HG02571 (cell line): ENCODE results near the gene KRT35.

Source experiments
- ATAC-seq: cut with Tn5 transposase; IDR thresholded peaks from one replicate; pipeline ENCODE4 v1.9.1; 2021; ENCODE audit warnings: mild to moderate bottlenecking, moderate library complexity; ENCODE audit not compliant: unreplicated experiment

The KRT35 gene

DNA sequence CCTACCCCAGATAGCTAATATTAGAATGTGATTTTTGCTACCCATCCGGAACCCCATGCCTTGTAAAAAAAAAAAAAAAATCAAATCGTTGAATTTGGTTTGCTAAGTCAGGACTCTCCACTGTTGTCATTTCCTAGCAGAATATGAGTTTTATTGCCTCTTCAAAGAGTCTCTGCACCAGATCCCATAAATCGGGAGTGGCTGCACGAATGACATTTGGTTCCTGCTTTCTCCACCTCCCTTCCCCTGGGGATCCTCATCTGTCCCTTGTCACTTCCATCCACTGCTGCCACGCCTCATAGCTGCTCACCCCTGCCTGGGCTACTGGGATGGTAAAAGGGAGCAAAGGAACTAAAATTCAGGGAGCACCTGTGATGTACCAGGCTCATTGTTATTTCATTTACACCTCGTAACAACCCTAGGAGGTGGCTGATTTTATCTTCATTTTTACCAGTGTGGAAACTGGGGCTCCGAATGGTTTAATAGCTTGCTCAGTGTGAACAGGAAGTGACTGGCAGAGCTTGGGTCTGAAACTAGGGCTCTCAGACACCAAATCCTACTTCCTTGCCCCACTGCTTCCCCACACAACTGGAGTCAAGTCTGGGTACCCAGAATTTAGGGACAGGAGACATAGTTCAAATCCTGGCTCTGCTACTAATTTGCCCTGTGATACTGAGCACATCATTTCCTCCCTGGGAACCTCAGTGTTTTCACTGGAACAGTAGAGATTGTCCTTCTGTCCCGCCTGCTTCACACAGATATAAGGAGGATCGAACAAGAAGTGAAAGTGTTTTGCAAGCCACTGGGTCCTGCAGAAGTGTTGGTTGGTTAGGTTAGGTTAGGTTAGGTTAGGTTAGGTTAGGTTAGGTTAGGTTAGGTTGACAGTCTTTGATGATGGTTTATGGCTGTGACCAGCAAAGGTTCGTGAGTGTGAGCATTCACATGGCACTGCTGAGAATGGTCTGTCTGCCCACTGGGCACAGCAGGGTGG, 9.3 kb upstream of the KRT35 start:
- no peak for ATAC-seq

- ATAC-seq, result no peak
These were observed 8.6 kb upstream of the KRT35 start, which contains the start of gene KRT36 for GRCh38 chr17:41489531-41489930. TSS of gene KRT36 (minus strand) at chr17:41489910. CDS start at chr17:41489864, 46 bp downstream.

DNA sequence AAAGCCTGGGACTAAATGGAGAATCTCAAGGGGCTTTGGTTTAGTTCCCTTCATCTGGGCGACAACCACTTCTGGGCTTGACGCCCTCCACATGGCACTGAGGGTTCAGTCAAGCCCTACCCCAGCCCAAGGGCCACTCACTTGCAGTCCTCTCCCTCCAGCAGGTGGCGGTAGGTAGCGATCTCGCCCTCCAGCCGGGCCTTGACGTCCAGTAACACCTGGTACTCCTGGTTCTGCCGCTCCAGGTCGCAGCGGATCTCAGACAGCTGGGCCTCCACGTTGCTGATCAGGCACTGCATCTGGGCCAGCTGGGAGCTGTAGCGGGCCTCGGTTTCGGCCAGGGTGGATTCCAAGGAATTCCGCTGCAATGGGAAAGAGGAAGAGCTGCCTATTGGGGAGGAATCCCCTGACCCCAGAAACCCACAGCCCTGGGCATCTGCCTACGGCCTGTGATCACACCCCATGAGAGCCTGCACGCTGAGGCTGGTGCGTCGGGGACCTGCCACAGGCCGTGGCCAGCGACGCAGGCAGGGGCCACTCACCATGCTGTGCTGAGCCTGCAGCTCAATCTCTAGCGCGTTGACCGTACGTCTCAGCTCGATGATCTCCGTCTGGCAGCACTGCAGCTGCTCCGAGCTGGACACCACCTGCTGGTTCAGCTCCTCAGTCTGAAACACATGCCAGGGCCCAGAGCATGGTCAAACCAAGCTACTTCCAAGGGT, 6.0 kb upstream of the KRT35 start:
- ATAC-seq, result no peak

- ATAC-seq, result no peak
These were observed 5.4 kb upstream of the KRT35 start for GRCh38 chr17:41486316-41486715.

DNA sequence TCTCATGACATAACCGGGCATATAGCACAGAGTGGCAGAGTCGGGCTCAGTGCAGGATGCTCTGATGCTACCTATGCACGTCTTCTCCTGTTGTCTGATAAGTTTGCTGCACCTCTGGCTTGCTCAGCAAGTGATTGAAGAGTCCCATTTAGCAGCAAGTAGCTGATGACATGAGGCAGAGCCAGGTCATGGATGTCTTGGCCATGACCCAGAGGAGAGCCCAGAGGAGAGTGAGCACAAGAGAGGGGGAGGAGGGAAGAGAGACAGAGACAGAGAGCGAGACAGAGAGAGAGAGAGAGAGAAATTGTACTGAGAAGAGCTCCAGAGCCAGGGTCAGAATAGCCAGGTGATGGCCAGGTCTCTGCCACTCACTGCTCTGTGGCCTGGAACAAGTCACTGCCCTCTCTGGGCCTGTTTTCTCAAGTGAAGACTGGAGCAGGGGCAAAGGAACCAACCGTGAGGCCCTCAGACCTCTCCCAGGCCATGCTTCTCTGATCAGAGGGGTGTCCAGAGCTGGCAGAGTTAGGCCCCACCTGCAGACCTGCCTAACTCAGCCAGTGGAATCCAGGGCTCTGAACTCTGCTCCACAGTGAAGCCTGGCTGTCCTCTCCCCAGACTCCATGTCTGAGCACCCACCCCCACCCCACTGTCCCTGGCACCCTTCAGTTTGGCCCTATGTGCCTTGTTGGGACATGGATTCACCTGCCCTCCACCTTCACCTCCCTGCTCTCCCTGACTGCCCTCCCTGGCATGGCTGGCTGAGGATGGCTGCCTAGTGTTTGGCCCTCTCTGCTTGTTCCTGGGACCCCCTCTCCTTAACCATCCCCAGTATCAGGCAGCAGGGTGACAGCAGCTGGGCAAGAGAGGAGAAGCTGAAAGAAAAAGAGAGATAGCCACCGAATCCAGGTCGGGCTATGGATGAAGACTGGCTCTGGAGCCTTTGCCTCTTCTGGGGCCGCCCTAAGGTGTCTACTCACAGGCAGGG, 4.3 kb upstream of the KRT35 start:
- ATAC-seq, result no peak

GRCh38 chr17:41483991-41484826, 3.3 kb upstream of the KRT35 start:
- ATAC-seq, result no peak

- ATAC-seq, result no peak
These were observed 2.6 kb upstream of the KRT35 start for GRCh38 chr17:41483531-41483930.

- ATAC-seq, result no peak
These were observed 370 bp downstream of the KRT35 start for GRCh38 chr17:41480581-41480980.

DNA sequence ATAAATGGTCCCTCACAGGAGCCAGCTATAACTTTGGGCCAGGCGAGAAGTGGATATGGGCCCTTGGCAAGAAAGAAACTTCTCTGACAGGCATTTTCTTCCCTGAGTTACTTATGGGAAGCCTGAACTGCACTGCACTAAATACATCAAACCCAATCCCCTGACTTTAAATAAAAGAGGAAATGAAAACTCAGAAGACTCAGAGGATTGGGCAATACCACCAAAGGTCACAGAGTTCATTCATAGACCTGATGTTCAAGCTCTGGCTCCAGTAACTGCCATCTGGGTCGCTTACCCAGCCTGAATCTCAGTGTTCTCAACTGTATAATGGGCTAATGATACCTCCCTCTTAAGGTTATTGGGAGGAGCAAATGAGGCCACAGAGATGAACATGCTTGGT, 815 bp downstream of the KRT35 start:
- no peak for ATAC-seq

GRCh38 chr17:41478237-41478636, 2.7 kb downstream of the KRT35 start:
- ATAC-seq, result no peak

GRCh38 chr17:41476866-41477815, 3.8 kb downstream of the KRT35 start:
- no peak for ATAC-seq

DNA sequence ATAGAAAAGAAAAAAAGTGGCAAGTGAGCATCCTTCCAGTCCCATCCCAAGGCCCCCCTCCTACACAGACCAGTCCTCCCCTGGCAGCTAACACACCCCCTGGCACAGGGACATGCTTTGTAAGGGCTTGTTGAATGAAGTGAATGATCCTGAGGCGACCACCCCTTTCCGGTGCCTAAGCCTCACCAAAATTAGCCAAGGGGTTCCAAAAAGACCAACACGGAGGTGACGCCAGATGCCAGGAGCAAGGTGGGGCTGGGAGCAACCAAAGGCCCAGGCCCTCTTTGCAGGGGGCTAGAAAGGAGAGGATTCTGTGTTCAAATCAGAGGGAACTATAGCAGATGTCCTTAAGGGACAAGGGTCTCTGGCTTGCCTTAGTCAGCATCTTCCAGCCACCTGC, 5.5 kb downstream of the KRT35 start:
- ATAC-seq, result no peak

GRCh38 chr17:41474863-41475262, 6.1 kb downstream of the KRT35 start:
- no peak for ATAC-seq

DNA sequence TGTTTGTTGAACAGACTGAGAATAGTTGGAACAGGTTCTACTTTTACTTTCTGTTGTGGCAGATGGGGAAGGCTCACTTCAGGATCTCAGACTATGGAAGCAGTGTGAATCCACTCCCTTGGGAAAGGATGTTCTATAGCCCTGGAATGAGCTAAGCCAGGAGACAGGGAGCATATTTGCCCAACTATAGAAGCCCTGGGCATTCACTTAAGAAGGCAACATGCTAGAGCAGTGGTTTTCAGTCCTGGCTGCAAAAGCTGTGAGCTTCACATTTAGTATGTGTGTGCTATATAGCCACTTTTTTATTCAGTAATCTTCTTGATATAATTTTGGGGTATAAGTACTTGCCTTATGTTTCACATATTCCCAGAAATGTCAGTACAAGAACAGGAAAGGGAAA, 12.6 kb downstream of the KRT35 start:
- ATAC-seq, result no peak

DNA sequence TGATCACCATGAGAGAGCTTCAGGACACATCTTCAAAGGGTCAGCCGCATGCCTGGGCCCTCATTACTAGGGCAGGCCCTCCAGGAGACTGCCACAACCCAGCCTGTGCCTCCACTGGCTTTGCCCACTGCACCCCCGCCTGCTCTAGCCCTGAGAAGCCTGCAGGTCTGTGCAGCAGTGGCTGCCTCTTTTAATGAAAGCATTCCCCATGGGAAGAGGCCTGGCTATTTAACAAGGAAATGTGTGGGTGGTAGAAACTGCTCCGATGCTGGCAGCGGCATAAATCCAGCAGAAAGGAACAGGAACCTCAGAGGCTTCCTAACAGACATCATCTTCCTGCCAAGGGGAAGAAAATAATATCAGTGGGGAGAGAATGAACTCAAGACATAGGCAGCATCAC, 13.4 kb downstream of the KRT35 start:
- ATAC-seq, result no peak

- ATAC-seq, result no peak
These were observed 14.0 kb downstream of the KRT35 start, which contains the start of gene KRT32 for GRCh38 chr17:41466988-41467387. TSS of gene KRT32 (minus strand) at chr17:41467386. CDS start at chr17:41467325, 61 bp downstream.

DNA sequence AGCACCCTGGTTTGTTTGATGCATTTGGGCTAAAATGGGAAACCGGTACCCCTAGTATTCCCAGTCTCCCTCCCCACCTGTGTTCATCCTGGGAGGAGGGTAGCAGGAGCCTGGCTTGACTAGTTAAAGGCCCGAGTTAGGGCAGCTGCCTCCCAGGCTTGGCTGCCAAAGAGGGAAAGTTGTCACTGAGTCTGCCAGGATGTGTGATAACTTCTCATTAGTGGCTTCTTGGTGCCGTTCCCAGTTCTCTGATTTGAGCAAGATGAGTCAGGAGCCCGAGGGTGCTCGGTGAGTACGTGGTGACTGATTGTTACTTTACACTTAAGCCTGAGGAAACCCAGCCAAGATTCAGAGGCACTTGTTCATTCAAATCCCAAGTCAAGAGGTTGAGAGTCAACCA, 16.3 kb downstream of the KRT35 start:
- no peak for ATAC-seq

DNA sequence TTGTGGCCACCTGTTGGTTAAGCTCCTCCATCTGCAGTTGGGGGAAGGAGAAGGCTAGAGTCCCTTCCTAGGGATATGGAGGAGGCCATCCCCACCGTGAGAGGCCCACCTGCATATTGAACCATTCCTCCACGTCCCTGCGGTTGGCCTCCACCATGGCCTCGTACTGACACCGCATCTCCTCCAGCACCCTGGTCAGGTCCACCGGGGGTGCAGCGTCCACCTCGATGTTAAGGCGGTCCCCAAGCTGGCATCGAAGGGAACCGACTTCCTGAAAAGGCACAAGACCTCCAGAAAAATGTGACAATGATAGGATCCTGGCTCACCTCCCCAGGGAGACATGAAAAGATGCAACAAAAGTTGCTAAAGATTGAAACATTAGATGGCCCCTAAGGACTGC, 16.8 kb downstream of the KRT35 start:
- ATAC-seq, result no peak

- ATAC-seq, result no peak
These were observed 17.2 kb downstream of the KRT35 start for GRCh38 chr17:41463746-41464145.
